GM21515 (cell line): ENCODE results near the gene DPH1.

Experiments used
- ATAC-seq: cut with Tn5 transposase; IDR thresholded peaks from one replicate; pipeline ENCODE4 v1.9.1; 2021; ENCODE audit not compliant: unreplicated experiment

DPH1 gene

DNA sequence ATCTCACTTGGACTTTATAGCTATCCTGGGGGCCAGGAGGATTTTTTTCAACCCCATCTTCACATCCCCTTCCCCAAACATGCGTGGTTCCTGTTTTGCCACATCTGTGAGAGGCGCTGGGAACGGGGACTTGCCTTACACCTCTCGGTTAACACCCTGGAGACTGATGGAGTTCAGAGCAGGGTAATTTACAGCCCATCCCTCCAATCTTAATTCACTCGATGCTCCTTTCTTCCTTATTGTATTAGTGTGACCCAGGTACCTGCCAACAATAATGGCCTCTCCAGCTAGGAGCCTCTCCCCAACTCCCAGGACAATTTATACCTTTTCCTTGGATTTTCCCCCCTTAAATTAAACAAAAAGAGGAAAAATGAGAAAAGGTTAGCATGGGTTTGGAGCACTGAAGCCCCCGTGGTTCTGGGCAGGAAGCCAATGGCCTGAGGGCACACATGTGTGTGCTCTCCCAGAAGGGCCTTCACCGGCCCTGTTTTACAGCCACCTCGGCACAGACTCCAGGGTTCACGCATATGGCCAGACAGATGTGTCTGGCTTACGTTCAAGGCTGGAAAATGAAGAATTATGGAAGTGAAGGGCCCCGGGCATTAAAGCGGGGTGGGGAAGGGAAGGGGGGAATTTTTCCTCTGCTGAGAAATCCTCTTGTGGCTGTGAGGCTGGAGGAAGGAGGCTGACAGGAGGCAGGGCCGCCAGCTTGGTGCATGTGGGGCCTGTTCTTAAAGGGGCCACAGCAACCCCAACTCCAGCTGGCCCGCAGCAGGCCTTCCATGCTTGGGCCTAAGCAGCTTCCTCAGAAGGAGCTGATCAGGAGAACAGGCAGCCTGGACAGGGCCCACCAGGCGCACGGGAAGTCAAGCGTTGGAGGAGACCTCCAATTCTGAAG is 46.4 kb downstream of the DPH1 start:
- no peak for ATAC-seq

DNA sequence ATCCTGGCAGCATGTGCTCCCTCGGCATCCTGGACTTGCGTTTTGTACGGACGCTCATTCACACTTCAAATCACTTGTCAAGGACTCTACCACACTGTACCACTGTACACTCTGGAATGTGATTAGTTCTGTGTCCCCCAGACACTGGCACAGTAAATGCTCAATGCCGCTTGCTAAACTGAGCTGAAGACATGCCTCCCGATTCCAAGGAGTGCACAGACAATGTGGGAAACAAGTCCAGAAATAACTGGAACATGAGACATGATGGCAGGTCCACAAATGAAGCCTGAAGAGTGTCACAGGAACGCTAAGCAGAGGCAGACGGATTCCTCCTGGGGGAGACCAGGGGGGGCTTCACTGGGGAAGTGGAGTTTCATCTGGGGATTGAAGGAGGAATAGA is 47.1 kb downstream of the DPH1 start:
- no peak for ATAC-seq

DNA sequence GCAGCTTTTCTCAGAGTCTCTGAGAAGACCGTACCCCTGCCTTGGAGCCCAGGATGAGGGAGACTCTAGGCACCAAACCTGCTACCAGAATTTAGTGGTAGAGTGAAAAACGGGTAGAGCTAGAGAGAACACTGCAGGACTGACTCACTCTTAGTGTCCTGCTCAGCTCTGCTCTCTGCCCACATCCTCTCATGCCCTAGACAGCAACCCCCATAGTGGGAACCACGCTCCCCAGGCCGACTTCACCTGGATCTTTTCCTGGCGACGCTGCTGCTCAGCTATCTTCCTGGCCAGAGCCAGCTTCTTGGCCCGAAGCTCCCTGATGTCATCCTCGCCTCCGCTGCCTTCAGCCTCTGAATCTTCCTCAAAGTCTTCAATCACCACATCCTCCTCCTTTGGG is 51.6 kb downstream of the DPH1 start:
- ATAC-seq, result no peak

DNA sequence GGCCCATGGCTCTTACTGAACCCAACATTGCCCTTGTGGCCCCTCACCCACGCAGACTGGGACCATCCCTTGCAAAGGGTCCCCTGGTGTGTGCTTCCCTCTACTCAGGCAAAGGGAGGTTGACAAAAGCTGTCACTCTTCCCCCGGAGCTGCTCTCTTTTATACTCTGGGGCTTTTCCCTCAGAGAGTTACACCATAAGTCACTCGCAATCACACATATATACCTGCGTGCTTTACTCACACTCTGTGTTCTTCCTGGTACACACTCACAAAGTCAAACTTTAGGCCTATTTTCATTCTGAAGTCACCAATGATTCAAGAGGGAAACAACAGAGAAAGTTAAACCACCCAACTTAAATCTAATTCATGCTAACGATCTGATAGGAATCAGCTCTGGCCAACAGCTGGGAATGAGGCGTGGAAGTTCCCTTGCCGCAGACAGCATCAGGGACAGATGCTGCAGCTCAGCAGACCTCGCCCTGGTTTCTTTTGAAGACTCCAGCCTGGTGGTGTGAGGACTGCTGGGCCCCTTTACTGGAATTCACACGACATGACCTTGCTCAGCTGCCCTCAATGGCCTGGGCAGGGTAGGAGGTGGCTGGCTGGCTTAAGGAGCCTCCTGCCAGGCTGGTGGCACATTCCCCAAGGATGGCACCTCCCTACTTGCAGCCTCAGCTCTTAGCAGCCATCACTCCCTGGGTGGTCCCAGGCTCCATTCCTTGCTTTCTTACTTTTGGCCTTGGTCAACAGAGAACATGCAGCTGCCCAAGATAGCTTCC is 52.2 kb downstream of the DPH1 start:
- ATAC-seq, result no peak

DNA sequence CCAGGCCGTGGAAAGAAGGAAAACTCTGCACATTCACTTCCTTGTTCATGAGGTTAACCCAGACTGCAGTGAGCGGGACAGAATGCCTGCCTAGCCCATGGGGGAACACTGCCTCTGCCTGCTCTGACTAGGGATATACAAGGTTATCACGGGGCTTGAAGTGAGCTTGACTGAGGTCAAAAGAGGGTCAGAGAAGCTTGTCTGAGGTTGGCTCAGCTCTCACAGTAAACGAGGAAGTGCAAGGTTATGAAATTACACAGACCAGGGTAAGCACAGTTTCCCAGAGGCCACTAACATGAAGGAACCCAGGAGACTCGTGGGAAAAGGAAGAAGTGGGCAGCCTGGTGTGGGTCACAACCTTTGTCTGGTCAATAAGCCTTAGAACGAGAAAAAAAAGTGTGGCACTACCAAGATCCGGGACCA is 53.7 kb downstream of the DPH1 start:
- no peak for ATAC-seq

DNA sequence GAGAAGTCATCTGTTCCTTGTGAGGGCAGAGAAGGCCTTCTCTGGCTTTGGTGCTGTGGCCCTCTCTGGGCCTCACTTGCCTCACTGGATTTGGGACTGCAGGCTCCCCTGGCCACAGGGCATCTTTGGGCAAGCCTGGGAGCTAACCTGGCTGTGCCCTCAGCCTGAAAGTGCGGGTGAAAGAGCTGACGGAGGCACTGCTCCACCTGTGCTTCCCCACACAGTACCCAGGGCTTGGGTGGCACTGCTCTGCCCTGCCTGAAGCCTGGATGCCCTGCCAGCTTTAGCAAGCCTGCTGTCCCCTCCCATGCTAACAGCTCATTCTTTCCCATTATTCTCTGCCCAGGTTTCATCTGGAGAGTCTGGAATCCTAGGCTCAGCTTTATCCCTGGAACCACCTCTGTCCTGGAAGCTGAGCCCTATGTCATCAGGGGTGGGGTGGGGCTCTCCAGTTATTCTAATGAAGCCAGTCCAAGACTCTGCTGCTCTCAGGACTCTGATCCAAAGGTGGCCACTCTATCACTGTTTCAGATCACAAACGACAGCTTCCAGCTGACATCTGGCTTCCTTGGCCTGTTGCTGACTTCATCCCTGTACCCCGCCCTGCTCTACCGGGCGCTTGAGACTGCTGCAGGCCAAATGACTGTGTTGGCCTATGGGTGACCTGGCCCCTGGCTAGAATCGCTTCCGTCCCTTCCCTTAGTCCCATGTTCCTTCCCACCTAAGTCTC is 54.2 kb downstream of the DPH1 start:
- no peak for ATAC-seq

DNA sequence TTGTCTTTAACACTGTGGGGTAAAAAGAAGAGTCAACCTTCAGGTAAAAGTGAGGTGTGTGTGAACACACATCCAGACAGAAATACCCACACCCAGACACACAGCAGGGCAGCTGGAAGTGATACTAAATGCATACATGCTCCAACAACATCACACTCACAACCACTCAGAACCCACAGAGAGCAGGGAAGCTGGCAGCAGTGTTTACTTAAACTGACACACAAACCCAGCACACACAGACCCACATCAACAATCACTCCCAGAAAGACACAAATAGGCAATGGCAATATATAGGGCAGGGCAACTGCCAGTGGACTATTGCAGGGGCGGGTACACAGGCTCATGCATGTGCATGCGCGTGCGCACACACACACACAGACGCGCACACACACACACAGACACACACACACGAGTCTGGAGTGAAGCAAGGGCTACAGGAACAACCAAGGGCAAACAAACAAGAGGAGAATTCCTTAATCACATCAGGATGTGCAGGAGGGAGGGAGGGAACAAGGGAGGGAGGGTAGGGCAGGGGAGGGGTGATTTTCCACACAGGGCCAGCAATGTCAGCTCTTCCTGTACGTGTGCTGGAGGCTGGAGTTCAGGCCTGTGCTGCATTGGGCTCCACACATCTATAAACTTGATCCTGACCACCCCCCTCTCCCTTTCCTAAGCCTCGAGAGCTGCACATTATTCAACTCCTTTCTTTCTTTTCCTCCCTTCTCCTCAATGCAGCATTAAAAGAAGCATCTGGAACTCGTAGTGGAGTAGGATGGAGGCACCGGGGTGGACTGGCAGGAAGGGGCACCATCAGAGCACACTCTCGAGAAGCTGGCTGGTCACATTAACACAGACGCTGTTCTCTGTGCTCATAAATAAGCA is 55.1 kb downstream of the DPH1 start:
- ATAC-seq, result no peak

DNA sequence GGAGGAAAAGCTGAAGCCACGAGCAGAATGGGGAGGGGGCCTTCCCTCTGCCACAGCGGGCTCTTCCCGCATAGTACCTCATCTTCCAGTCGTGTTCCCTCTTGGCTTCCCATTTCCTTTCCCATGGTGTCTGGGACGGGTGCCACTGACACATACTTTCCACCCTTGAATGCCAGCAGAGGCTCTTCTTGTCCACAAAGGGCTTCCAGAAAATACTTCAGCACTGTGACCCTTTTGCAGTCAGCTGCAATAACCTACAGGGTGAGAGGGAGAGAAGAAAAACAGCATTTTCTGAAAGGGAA is 55.6 kb downstream of the DPH1 start:
- ATAC-seq, result no peak

DNA sequence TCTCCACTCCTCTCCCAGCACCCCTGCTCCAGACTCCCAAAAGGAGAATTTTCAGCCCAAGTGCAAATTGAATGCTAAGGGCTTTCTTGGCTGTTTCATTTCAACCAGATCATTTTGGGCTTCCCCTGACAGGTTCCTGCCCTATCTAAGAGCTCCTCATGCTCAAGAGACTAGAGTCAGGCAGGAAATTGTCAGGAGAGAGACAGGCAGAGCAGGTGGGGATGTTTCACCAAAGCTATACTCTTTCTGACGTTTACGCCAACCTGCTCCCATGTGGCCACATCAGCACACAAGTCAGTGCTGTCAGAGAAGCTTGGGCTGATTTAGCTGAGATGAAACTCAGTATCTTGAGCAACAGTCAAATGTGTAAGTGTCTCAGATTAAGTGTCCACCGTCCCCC is 56.4 kb downstream of the DPH1 start:
- no peak for ATAC-seq

DNA sequence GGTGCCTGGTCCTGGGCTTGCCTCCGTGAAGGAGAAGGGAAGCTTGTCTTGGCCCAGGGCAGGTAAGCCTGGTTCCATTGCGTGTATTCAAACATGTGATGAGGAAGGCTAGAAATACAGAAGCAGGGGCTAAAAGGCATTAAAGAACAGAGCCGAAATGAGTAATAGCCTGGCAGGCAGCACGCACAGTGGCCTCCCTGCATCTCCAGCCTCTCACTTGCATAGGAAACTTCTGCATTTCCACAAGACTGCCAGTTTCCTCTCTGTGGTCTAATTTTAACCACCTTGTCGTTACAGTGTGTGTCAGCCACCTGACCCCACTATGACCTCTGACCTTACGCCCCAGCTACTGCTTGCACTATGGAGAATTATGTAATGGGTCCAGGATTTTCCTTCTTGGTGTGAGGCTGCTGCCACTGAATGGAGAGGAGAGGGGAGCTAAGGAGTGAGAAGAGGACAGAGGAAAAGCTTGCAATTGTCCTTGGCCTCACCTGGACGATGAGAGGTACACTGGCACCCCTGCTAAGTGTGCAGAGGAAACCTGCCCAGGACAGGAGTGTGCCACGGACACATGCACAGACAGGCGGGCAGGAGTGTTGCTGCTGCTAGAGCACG is 57.8 kb downstream of the DPH1 start:
- ATAC-seq, result no peak

DNA sequence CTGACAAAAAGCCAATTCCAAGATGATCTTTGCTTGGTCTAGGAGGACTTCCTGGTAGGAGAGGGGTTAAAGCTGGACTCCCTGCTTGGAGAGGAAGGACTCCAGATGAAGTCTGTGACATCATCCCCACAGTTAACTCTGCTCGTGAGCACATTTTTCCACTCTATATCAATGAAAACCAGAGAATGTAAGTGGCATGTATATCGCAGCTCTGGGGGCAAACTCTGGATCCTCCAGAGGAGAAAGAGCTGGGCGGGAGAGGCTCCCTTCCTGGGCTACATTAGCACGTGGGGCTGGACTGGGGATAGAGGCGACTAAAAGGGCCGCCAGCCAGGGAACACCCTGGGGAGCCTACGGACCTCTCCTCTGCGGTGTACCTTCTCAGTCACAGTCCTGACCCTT is 59.1 kb downstream of the DPH1 start:
- peak; percentile 26 for ATAC-seq

DNA sequence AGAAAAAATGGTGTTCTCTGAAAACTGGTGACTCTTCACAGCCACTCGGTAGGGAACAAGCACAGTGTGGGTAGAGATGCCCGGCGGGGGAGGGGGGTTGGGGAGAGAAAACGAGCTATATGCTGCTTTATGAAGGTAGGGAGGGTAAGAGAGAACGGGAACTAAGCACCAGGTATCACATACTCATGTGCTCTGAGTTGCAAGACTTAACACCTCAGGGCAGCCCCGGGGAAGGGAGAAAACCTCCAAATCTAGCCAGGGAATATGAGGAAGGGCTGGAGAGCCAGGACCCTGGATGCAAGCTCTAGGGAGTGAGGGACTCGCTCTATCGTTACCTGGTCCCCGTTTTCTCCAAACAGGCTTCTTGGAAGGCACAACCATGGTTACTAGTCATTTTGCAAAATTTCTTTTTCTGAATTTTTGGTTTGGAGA is 60.3 kb downstream of the DPH1 start:
- no peak for ATAC-seq

DNA sequence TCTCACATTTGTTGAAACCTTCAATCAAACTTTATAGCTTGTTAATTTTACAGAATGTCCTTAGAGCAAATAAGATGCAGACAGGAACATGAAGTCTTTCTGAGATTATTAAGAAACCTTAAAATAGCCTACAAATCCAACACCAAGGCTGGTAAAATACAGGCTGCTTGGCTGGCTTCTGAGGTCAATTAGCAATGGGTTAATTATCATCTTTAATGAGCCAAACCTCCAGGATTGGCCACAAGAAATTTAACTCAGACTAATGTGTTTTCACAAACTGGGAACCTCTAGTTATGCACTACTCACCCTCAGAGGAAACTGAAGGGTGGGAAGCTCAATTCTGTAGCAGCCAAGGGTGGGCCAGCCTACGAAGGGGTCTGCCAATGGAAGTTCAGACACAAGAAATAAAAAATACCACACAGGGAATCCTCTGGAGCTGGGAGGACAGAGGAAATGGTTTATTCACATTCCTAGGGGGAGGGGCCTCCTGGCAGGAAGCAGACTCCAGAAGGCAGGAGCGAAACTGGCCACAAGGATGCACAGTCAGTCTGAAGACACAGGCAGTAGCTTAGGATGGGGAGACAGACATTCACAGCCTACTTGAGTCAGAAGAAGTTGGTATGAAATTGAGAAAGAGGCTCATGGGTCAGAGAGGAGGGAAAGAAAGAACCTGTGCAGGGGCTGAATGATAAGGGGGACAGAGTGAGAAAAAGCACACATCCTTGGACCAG is 61.0 kb downstream of the DPH1 start:
- ATAC-seq, result no peak

DNA sequence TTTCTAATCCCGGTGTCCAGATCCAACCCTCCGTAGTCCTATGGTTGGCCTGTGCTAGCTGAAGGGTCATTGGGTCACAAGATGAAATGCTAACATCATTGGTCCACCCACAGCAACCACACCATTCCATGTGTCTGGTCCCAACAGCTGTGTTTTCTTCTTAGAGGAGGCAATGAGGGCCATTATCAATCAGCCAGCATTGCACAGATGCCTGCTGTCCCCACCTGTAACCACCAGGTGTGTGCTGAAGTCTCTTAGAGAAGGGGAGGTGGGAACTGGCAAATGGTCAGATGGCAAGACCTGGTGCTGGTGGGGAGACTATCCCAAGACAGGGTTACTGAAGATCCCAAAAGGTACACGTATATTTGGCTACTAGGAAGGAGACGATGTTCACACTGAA is 62.3 kb downstream of the DPH1 start:
- ATAC-seq, result no peak

DNA sequence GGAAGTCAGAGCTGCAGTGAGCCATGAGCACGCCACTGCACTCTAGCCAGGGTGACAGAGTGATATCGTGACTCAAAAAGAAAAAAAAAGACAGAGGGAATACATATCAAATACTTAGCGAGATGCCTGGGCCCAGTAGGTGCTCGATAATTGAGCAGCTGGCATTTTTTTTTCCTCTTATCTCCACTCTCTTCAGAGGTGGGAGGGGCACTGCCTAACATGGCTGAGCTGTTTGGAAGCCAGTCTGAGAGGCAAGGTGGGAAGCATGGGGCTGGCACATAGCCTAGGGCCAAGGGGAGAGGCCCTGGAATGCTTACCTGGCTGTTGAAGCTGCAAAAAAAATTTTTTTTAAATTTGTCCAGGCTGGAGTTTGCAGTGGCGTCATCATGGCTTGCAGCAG is 63.4 kb downstream of the DPH1 start:
- no peak for ATAC-seq
